Measurements from ENCODE around the gene HOXC11.

- TF ChIP-seq POLR2A (IDR thresholded peaks at IDR 0.05; ENCODE audit: low read depth, low read length) (no peak), TAF1 (IDR thresholded peaks at IDR 0.05; ENCODE audit: low read depth, low read length) (no peak), POLR2AphosphoS5 (IDR thresholded peaks at IDR 0.05; ENCODE audit: low read depth, low read length) (no peak), SPI1 (IDR thresholded peaks at IDR 0.05; ENCODE audit: low read depth, low read length) (no peak), POU2F2 (IDR thresholded peaks at IDR 0.05; ENCODE audit: low read depth, low read length) (no peak)
These were observed 20.6 kb upstream of the HOXC11 start for GRCh38 chr12:53952335-53952694.
